GM11168 (cell line): ENCODE data around the gene TTC13.

ENCODE experiments used
- in situ Hi-C: fragments of 300-500 bp; cut with MboI; formaldehyde crosslinking; loops from one replicate; pipeline ENCODE4 v1.12.0; 2022; ENCODE audit warnings: low sequenced_read_pairs; ENCODE audit not compliant: unreplicated experiment

Gene TTC13

GRCh38 chr1:230879778-230880177 lies 98.9 kb downstream of the TTC13 start:
- in situ Hi-C loops, result no loop called here

GRCh38 chr1:230878591-230878990 lies 100.1 kb downstream of the TTC13 start:
- in situ Hi-C loops, result no loop called here

GRCh38 chr1:230877924-230878590 lies 100.6 kb downstream of the TTC13 start:
- in situ Hi-C loops, result no loop called here

GRCh38 chr1:230877146-230877923 lies 101.3 kb downstream of the TTC13 start:
- in situ Hi-C loops, result no loop called here

GRCh38 chr1:230876660-230877059 lies 102.0 kb downstream of the TTC13 start:
- in situ Hi-C loops, result no loop called here

- in situ Hi-C loops, result no loop called here
Observed at GRCh38 chr1:230875370-230875769, 103.3 kb downstream of the TTC13 start.

- in situ Hi-C loops, result no loop called here
Observed at GRCh38 chr1:230870916-230871315, 107.7 kb downstream of the TTC13 start.

GRCh38 chr1:230869500-230869899 lies 109.2 kb downstream of the TTC13 start:
- in situ Hi-C loops, result no loop called here

GRCh38 chr1:230868736-230869385 lies 109.8 kb downstream of the TTC13 start:
- in situ Hi-C loops, result no loop called here

- in situ Hi-C loops, result no loop called here
Observed at GRCh38 chr1:230867903-230868735, 110.5 kb downstream of the TTC13 start, which contains the start of gene C1orf198. Gene C1orf198, minus strand, starts transcription at chr1:230868521. Its CDS starts 9 bp downstream, at chr1:230868512.

GRCh38 chr1:230867101-230867902 lies 111.4 kb downstream of the TTC13 start:
- in situ Hi-C loops, result no loop called here

GRCh38 chr1:230866171-230867070 lies 112.2 kb downstream of the TTC13 start:
- in situ Hi-C loops, result no loop called here

GRCh38 chr1:230865062-230865817 lies 113.4 kb downstream of the TTC13 start:
- in situ Hi-C loops, result no loop called here

GRCh38 chr1:230864441-230864840 lies 114.2 kb downstream of the TTC13 start:
- in situ Hi-C loops, result no loop called here

GRCh38 chr1:230863449-230863848 lies 115.2 kb downstream of the TTC13 start:
- in situ Hi-C loops, result no loop called here

GRCh38 chr1:230861970-230862595 lies 116.6 kb downstream of the TTC13 start:
- in situ Hi-C loops, result no loop called here

- in situ Hi-C loops, result no loop called here
Observed at GRCh38 chr1:230861489-230861888, 117.2 kb downstream of the TTC13 start.
